HCT116 (cell line): ENCODE data around the gene CELA2A. TPM values are rescaled to one million over a fixed set of nuclear protein-coding genes. Genes with fewer than 3 reads are reported as not detected.
"Not testable (repeated sequence)": the region's sequence is repeated elsewhere in the genome, so short reads cannot be mapped to it uniquely, and the experiment has no call there.

Experiments
- ATAC-seq: fragments of 200-7000 bp; cut with Tn5 transposase; 2 replicates; pipeline ENCODE4 v1.9.1; 2020; ENCODE audit warnings: mild to moderate bottlenecking, moderate library complexity
- BruUV-seq: library from RNA; stranded (reverse); fragments of 400-500 nt; replicated peaks from 2 replicates; lab custom pipeline; 2021; lab: Mats Ljungman, UMichigan
- CTCF ChIA-PET: fragments of 300-600 bp; sonication (Branson Sonifier 250); formaldehyde crosslinking; loops from one replicate; lab custom pipeline; 2021; ENCODE audit warnings: antibody characterized with exemption; lab: Charles Lee
- POLR2A ChIA-PET: fragments of 300-600, 350-600 bp; sonication (Branson Sonifier 250); formaldehyde crosslinking; loops from one replicate; lab custom pipeline; 2021; ENCODE audit warnings: antibody characterized with exemption; lab: Charles Lee
- RAD21 ChIA-PET, 2 experiments: fragments of 300-600 bp; sonication (Branson Sonifier 250); formaldehyde crosslinking; loops; one replicate each; lab custom pipeline; 2023; ENCODE audit warnings: low total read pairs in 2 of 2; ENCODE audit not compliant: uncharacterized antibody in 2 of 2, unreplicated experiment in 2 of 2, low non-redundant PET in 1 of 2; lab: Charles Lee
- DNase-seq: peaks from one replicate; pipeline ENCODE4 v3.0.0-alpha.2; 2010; ENCODE audit warnings: low read depth, low spot score
- H2AFZ ChIP-seq: fragments of 200-600 bp; shearing (Covaris generic), sonication (generic); 2 replicates; pipeline ENCODE4 v1.6.1; 2017; ENCODE audit warnings: low read depth, mixed run types, mixed read lengths, antibody characterized with exemption, low read length; ENCODE audit not compliant: poor library complexity, severe bottlenecking
- H3K27ac ChIP-seq: 2 replicates; pipeline ENCODE4 v1.5.1; 2012; ENCODE audit warnings: low read depth, low read length
- H3K27me3 ChIP-seq: fragments of 200-600 bp; sonication (generic); 2 replicates; pipeline ENCODE4 v1.6.1; 2016; ENCODE audit warnings: mixed run types, low read length, mixed read lengths; ENCODE audit not compliant: insufficient read depth
- H3K36me3 ChIP-seq, 2 experiments: fragments of 200-500 bp in 1 of 2; fragments of 200-600 bp in 1 of 2; sonication (Bioruptor generic) in 1 of 2; sonication (generic) in 1 of 2; 2 replicates each; pipeline versions ENCODE4 v1.5.1 to v1.6.1; 2014 to 2016; ENCODE audit warnings: low read length in 2 of 2, inconsistent platforms in 1 of 2, mixed read lengths in 1 of 2, mixed run types in 1 of 2; ENCODE audit not compliant: insufficient read depth in 2 of 2, control insufficient read depth in 1 of 2
- H3K4me1 ChIP-seq, 2 experiments: fragments of 200-600 bp in 1 of 2; sonication (generic) in 1 of 2; 2 replicates each; pipeline versions ENCODE4 v1.5.1 to v1.6.1; 2012 to 2017; ENCODE audit warnings: low read length in 2 of 2, inconsistent platforms in 1 of 2, mild to moderate bottlenecking in 1 of 2, mixed read lengths in 1 of 2, mixed run types in 1 of 2, moderate library complexity in 1 of 2; ENCODE audit not compliant: insufficient read depth in 2 of 2, control insufficient read depth in 1 of 2
- H3K4me2 ChIP-seq: fragments of 200-600 bp; sonication (generic); 2 replicates; pipeline ENCODE4 v1.6.1; 2017; ENCODE audit warnings: mixed run types, low read length, mixed read lengths
- H3K4me3 ChIP-seq, 2 experiments: fragments of 200-600 bp in 1 of 2; sonication (generic) in 1 of 2; replicated peaks in 1 of 2; 2 replicates each; pipeline ENCODE4 v1.5.1; 2011 to 2016; ENCODE audit warnings: low read length in 2 of 2, control low read depth in 1 of 2, low read depth in 1 of 2, mild to moderate bottlenecking in 1 of 2, mixed read lengths in 1 of 2, mixed run types in 1 of 2
- H3K79me2 ChIP-seq: fragments of 200-600 bp; sonication (generic); 2 replicates; pipeline ENCODE4 v1.6.1; 2017; ENCODE audit warnings: mild to moderate bottlenecking, mixed run types, low read length, moderate library complexity, mixed read lengths; ENCODE audit not compliant: insufficient read depth
- H3K9ac ChIP-seq: fragments of 200-600 bp; sonication (generic); 2 replicates; pipeline ENCODE4 v1.6.1; 2016; ENCODE audit warnings: low read length, mixed read lengths
- H3K9me2 ChIP-seq: fragments of 200-600 bp; sonication (generic), shearing (Covaris generic); 2 replicates; pipeline ENCODE4 v1.6.1; 2017; ENCODE audit warnings: mixed run types, mild to moderate bottlenecking, moderate library complexity; ENCODE audit not compliant: insufficient read depth
- H3K9me3 ChIP-seq, 2 experiments: fragments of 200-500 bp in 1 of 2; fragments of 200-600 bp in 1 of 2; sonication (Bioruptor generic) in 1 of 2; sonication (generic) in 1 of 2; 2 replicates each; pipeline ENCODE4 v1.6.1; 2014 to 2017; ENCODE audit warnings: low read length in 2 of 2, mixed read lengths in 2 of 2, inconsistent platforms in 1 of 2, low read depth in 1 of 2, mild to moderate bottlenecking in 1 of 2, mixed run types in 1 of 2, moderate library complexity in 1 of 2; ENCODE audit not compliant: control insufficient read depth in 1 of 2, insufficient read depth in 1 of 2
- H4K20me1 ChIP-seq: fragments of 200-600 bp; sonication (generic), shearing (Covaris generic); 2 replicates; pipeline ENCODE4 v1.6.1; 2017; ENCODE audit warnings: mixed run types, mild to moderate bottlenecking, moderate library complexity; ENCODE audit not compliant: insufficient read depth
- CBX3 ChIP-seq: IDR thresholded peaks from 2 replicates; pipeline ENCODE4 v1.6.1; 2012; ENCODE audit warnings: low read depth
- ELF1 ChIP-seq: IDR thresholded peaks from 2 replicates; pipeline ENCODE4 v1.6.1; 2012; ENCODE audit warnings: low read depth, borderline replicate concordance
- EZH2 ChIP-seq: fragments of 200-600 bp; sonication (generic); IDR thresholded peaks from 2 replicates; pipeline ENCODE4 v1.6.1; 2017; ENCODE audit warnings: antibody characterized with exemption, mixed run types
- JUND ChIP-seq: IDR thresholded peaks from 2 replicates; pipeline ENCODE4 v1.6.1; 2012
- SP1 ChIP-seq: IDR thresholded peaks from 2 replicates; pipeline ENCODE4 v1.6.1; 2012; ENCODE audit warnings: low read depth
- ZFX ChIP-seq: fragments of 450-650 bp; IDR thresholded peaks from 2 replicates; pipeline ENCODE4 v1.6.1; 2017
- ZNF274 ChIP-seq: fragments of 200-500 bp; sonication (Bioruptor generic); IDR thresholded peaks from 2 replicates; pipeline ENCODE4 v1.6.1; 2014; ENCODE audit warnings: mild to moderate bottlenecking, low read depth, low read length, inconsistent platforms
- intact Hi-C: fragments of 100-400 bp; cut with micrococcal nuclease; formaldehyde crosslinking; loops from 2 replicates; pipeline ENCODE4 v1.10.0; 2022
- total RNA-seq: library from RNA; stranded (reverse); gene quantifications from one replicate; pipeline ENCODE4 v1.2.1, GENCODE V29; 2021; ENCODE audit not compliant: unreplicated experiment
- TF ChIP-seq, protein P1 (sequence below), 3 experiments: fragments of 200-600 bp in 1 of 3; sonication (generic) in 1 of 3; IDR thresholded peaks in 2 of 3; conservative IDR thresholded peaks in 1 of 3; 2 replicates each; pipeline ENCODE4 v1.5.1; 2012 to 2017; ENCODE audit warnings: low read depth in 2 of 3, low read length in 2 of 3, antibody characterized with exemption in 1 of 3, borderline replicate concordance in 1 of 3, control low read depth in 1 of 3, mild to moderate bottlenecking in 1 of 3, mixed read lengths in 1 of 3, mixed run types in 1 of 3, moderate library complexity in 1 of 3; ENCODE audit not compliant: insufficient read depth in 1 of 3
- TF ChIP-seq, protein P2 (sequence below): IDR thresholded peaks from 2 replicates; pipeline ENCODE4 v1.6.1; 2012; ENCODE audit warnings: low read depth

The CELA2A gene
- total RNA-seq, 1 experiment from 2014 or later = 1.6 TPM

DNA sequence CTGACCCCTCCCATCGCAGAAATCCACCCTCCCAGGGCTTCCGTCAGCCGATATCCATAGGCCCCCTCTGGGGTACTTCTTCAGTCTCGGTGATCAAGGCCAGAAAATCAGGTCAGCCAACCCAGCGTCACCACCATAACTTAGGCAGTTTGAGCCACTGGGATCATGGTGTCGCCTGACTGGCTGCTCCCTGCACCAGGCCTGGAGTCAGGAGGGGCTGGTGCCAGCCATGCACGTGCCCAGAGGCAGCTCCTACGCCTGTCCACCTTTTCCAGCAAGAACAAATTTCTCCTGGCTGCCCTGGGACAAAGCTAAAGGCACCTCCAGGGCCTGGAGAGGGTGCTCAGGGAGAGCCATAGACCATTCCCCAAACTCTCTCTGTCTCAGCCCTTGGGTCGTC is 23.1 kb upstream of the CELA2A start:
- H3K9me3 ChIP-seq = no peaks in the 10 kb centered on the region
- intact Hi-C loops = no loop called here
- no peak for TF ChIP-seq ELF1
- TF ChIP-seq SP1 = no peak
- TF ChIP-seq JUND = no peak
- TF ChIP-seq, protein P1, sequence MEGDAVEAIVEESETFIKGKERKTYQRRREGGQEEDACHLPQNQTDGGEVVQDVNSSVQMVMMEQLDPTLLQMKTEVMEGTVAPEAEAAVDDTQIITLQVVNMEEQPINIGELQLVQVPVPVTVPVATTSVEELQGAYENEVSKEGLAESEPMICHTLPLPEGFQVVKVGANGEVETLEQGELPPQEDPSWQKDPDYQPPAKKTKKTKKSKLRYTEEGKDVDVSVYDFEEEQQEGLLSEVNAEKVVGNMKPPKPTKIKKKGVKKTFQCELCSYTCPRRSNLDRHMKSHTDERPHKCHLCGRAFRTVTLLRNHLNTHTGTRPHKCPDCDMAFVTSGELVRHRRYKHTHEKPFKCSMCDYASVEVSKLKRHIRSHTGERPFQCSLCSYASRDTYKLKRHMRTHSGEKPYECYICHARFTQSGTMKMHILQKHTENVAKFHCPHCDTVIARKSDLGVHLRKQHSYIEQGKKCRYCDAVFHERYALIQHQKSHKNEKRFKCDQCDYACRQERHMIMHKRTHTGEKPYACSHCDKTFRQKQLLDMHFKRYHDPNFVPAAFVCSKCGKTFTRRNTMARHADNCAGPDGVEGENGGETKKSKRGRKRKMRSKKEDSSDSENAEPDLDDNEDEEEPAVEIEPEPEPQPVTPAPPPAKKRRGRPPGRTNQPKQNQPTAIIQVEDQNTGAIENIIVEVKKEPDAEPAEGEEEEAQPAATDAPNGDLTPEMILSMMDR (IDR thresholded peaks at IDR 0.05 in 2 of 3, conservative IDR thresholded peaks at IDR 0.05 in 1 of 3; ENCODE audit: borderline replicate concordance in 1 of 3, insufficient read depth in 1 of 3, low read depth in 2 of 3, low read length in 2 of 3) = no peak
- TF ChIP-seq, protein P2, sequence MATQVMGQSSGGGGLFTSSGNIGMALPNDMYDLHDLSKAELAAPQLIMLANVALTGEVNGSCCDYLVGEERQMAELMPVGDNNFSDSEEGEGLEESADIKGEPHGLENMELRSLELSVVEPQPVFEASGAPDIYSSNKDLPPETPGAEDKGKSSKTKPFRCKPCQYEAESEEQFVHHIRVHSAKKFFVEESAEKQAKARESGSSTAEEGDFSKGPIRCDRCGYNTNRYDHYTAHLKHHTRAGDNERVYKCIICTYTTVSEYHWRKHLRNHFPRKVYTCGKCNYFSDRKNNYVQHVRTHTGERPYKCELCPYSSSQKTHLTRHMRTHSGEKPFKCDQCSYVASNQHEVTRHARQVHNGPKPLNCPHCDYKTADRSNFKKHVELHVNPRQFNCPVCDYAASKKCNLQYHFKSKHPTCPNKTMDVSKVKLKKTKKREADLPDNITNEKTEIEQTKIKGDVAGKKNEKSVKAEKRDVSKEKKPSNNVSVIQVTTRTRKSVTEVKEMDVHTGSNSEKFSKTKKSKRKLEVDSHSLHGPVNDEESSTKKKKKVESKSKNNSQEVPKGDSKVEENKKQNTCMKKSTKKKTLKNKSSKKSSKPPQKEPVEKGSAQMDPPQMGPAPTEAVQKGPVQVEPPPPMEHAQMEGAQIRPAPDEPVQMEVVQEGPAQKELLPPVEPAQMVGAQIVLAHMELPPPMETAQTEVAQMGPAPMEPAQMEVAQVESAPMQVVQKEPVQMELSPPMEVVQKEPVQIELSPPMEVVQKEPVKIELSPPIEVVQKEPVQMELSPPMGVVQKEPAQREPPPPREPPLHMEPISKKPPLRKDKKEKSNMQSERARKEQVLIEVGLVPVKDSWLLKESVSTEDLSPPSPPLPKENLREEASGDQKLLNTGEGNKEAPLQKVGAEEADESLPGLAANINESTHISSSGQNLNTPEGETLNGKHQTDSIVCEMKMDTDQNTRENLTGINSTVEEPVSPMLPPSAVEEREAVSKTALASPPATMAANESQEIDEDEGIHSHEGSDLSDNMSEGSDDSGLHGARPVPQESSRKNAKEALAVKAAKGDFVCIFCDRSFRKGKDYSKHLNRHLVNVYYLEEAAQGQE = no peak
- TF ChIP-seq ZFX = no peak
- no peak for TF ChIP-seq EZH2
- TF ChIP-seq ZNF274 = no peak
- no peak for TF ChIP-seq CBX3
- H4K20me1 ChIP-seq = no peaks in the 10 kb centered on the region
- BruUV-seq = TSS peak; percentile 21
- peak overlapping the region; percentile 42 for H3K4me2 ChIP-seq
- H3K4me3 ChIP-seq = no peak overlapping the region
- ChIA-PET RAD21 (interaction anchor here in 1 of 2 experiments (4.1 kb wide), 1 partner anchor 110 kb away, joined by 22 read pairs; no protein-coding TSS in a partner anchor), CTCF (interaction anchor here (4.4 kb wide), 1 partner anchor 110 kb away, joined by 48 read pairs; no protein-coding TSS in a partner anchor), POLR2A (no interaction called here)
- peaks cover 0 to 37% of the 10 kb centered on the region in 2 experiments; a peak in 2 of 4 replicates for H3K4me1 ChIP-seq
- H3K9me2 ChIP-seq = no peaks in the 10 kb centered on the region
- no peak overlapping the region for H3K9ac ChIP-seq
- ATAC-seq (no peak), DNase-seq (no peak)
- no peaks in the 10 kb centered on the region for H3K27me3 ChIP-seq
- H2AFZ ChIP-seq = no peak overlapping the region
- no peak overlapping the region for H3K27ac ChIP-seq
- H3K36me3 ChIP-seq = no peaks in the 10 kb centered on the region; a peak in 1 of 4 replicates
- H3K79me2 ChIP-seq = no peaks in the 10 kb centered on the region

DNA sequence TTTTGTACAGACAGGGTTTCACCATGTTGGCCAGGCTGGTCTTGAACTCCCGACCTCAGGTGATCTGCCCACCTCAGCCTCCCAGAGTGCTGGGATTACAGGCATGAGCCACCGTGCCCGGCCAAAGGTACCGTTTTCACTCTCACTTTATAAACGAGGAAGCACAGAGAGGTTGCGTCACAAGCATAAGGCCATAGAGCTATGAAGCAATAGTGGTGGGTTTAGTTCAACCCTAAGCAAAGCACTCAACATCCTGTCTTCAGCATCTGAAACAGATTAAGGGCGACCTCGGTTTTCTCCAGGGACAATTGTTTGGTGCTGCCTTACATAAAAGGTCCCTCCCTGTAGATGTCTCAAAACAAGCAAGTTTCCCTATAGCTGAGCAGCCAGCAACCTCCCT is 21.8 kb upstream of the CELA2A start:
- H3K4me1 ChIP-seq = peaks cover 0 to 30% of the 10 kb centered on the region in 2 experiments; a peak in 2 of 4 replicates
- ATAC-seq, H3K9me3 ChIP-seq, H3K36me3 ChIP-seq, H4K20me1 ChIP-seq, H3K4me3 ChIP-seq, H3K9ac ChIP-seq, H3K9me2 ChIP-seq, CTCF ChIA-PET, DNase-seq, intact Hi-C loops, H3K79me2 ChIP-seq, RAD21 ChIA-PET, BruUV-seq, POLR2A ChIA-PET, H3K4me2 ChIP-seq, H3K27me3 ChIP-seq, H3K27ac ChIP-seq, H2AFZ ChIP-seq: not testable (repeated sequence)
